Type B pancreatic cell (in vitro differentiated cells): ENCODE measurements around the gene DONSON. TPM values are rescaled to one million over a fixed set of nuclear protein-coding genes. Genes with fewer than 3 reads are reported as not detected.

Source experiments
- DNase-seq: peaks from one replicate; pipeline ENCODE4 v3.0.0; 2021; ENCODE audit warnings: mixed read lengths; ENCODE audit not compliant: unreplicated experiment; ENCODE audit errors: extremely low spot score
- H3K27ac Mint-ChIP-seq: 2 replicates; pipeline ENCODE4 v1.8.0; 2021; ENCODE audit warnings: mild to moderate bottlenecking, mixed read lengths
- H3K27me3 Mint-ChIP-seq: 2 replicates; pipeline ENCODE4 v1.8.0; 2021; ENCODE audit warnings: mixed read lengths
- H3K36me3 Mint-ChIP-seq: 2 replicates; pipeline ENCODE4 v1.8.0; 2021; ENCODE audit warnings: mixed read lengths
- H3K4me1 Mint-ChIP-seq: one replicate; pipeline ENCODE4 v1.8.0; 2021; ENCODE audit warnings: mixed read lengths; ENCODE audit not compliant: unreplicated experiment
- H3K4me3 Mint-ChIP-seq: 2 replicates; pipeline ENCODE4 v1.8.0; 2021; ENCODE audit warnings: mild to moderate bottlenecking, mixed read lengths
- H3K9me3 Mint-ChIP-seq: 2 replicates; pipeline ENCODE4 v1.8.0; 2021; ENCODE audit warnings: mixed read lengths
- CTCF ChIP-seq: fragments of 200-600 bp; sonication (generic); conservative IDR thresholded peaks from 2 replicates; pipeline ENCODE4 v1.5.0; 2021; ENCODE audit warnings: antibody characterized with exemption, mild to moderate bottlenecking
- total RNA-seq: library from RNA; stranded (reverse); gene quantifications from 2 replicates; pipeline ENCODE4 v1.2.1, GENCODE V29; 2021; ENCODE audit warnings: low replicate concordance

Gene DONSON
- total RNA-seq, 1 donor from 2014 or later: 27.4 TPM

DNA sequence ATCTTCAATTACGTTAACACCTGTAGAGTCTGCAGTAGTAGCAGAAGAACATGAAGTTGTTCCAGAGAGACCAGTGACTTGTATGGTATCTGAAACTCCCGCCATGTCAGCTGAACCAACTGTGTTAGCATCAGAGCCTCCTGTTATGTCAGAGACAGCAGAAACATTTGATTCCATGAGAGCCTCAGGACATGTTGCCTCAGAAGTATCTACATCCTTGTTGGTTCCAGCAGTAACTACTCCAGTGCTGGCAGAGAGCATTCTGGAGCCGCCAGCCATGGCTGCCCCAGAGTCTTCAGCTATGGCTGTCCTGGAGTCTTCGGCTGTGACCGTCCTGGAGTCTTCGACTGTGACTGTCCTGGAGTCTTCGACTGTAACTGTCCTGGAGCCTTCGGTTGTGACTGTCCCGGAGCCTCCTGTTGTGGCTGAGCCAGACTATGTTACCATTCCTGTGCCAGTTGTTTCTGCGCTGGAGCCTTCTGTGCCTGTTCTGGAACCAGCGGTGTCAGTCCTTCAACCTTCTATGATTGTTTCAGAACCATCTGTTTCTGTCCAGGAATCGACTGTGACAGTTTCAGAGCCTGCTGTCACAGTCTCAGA is 35.4 kb downstream of the DONSON start:
- no peak for DNase-seq
- no peak overlapping the region for H3K4me3 Mint-ChIP-seq
- H3K27me3 Mint-ChIP-seq: no peaks in the 10 kb centered on the region
- peaks cover 65% of the 10 kb centered on the region for H3K36me3 Mint-ChIP-seq
- no peaks in the 10 kb centered on the region for H3K9me3 Mint-ChIP-seq
- TF ChIP-seq CTCF: no peak
- H3K4me1 Mint-ChIP-seq: peaks cover 5% of the 10 kb centered on the region
- no peak overlapping the region for H3K27ac Mint-ChIP-seq

DNA sequence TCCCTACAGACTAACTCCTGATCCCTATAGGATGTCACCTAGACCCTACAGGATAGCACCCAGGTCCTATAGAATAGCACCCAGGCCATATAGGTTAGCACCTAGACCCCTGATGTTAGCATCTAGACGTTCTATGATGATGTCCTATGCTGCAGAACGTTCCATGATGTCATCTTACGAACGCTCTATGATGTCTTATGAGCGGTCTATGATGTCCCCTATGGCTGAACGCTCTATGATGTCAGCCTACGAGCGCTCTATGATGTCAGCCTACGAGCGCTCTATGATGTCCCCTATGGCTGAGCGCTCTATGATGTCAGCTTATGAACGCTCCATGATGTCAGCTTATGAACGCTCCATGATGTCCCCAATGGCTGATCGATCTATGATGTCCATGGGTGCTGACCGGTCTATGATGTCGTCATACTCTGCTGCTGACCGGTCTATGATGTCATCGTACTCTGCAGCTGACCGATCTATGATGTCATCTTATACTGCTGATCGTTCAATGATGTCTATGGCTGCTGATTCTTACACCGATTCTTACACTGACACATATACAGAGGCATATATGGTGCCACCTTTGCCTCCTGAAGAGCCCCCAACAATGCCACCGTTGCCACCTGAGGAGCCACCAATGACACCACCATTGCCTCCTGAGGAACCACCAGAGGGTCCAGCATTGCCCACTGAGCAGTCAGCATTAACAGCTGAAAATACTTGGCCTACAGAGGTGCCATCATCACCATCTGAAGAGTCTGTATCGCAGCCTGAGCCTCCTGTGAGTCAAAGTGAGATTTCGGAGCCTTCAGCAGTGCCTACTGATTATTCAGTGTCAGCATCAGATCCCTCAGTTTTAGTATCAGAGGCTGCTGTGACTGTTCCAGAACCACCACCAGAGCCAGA is 36.1 kb downstream of the DONSON start:
- Mint-ChIP-seq H3K9me3 (no peaks in the 10 kb centered on the region), H3K4me3 (no peak overlapping the region), H3K4me1 (peaks cover 5% of the 10 kb centered on the region), H3K27me3 (no peaks in the 10 kb centered on the region), H3K27ac (peak overlapping the region; percentile 35), H3K36me3 (peaks cover 60% of the 10 kb centered on the region)
- no peak for DNase-seq
- TF ChIP-seq CTCF: no peak

DNA sequence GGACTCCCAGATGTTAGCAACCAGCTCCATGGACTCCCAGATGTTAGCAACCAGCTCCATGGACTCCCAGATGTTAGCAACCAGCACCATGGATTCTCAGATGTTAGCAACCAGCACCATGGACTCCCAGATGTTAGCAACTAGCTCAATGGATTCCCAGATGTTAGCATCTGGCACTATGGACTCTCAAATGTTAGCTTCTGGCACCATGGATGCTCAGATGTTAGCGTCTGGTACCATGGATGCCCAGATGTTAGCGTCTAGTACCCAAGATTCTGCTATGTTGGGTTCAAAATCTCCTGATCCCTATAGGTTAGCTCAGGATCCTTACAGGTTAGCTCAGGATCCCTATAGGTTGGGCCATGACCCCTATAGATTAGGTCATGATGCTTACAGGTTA is 36.8 kb downstream of the DONSON start:
- Mint-ChIP-seq H3K27me3 (no peaks in the 10 kb centered on the region), H3K4me1 (peaks cover 5% of the 10 kb centered on the region), H3K27ac (no peak overlapping the region), H3K4me3 (no peak overlapping the region), H3K9me3 (no peaks in the 10 kb centered on the region), H3K36me3 (peaks cover 56% of the 10 kb centered on the region)
- DNase-seq: no peak
- no peak for TF ChIP-seq CTCF

GRCh38 chr21:33550772-33551660 is 37.5 kb downstream of the DONSON start:
- Mint-ChIP-seq H3K27ac (no peak overlapping the region), H3K27me3 (no peaks in the 10 kb centered on the region), H3K9me3 (no peaks in the 10 kb centered on the region), H3K4me1 (peaks cover 7% of the 10 kb centered on the region), H3K4me3 (no peak overlapping the region), H3K36me3 (peaks cover 52% of the 10 kb centered on the region)
- no peak for TF ChIP-seq CTCF
- DNase-seq: no peak
